K562 (cell line): ENCODE measurements around the gene CSTA. TPM values are rescaled to one million over a fixed set of nuclear protein-coding genes. Genes with fewer than 3 reads are reported as not detected.

ENCODE experiments used
- CEBPB ChIP-seq: fragments of 450-650 bp; IDR thresholded peaks from 2 replicates; pipeline ENCODE4 v1.6.1; 2016; ENCODE audit warnings: missing genetic modification characterization, missing compliant biosample characterization
- CHD4 ChIP-seq: fragments of 200-600 bp; sonication (generic); IDR thresholded peaks from 3 replicates; pipeline ENCODE4 v1.6.1; 2012; ENCODE audit warnings: low read depth, mild to moderate bottlenecking, mixed read lengths, low read length, inconsistent platforms; ENCODE audit not compliant: insufficient read depth, insufficient replicate concordance, poor library complexity, severe bottlenecking
- CTBP1 ChIP-seq: fragments of 450-650 bp; IDR thresholded peaks from 2 replicates; pipeline ENCODE4 v1.6.1; 2016; ENCODE audit warnings: borderline replicate concordance
- HNRNPH1 ChIP-seq: fragments of 200-400 bp; formaldehyde crosslinking; optimal IDR thresholded peaks from 2 replicates; pipeline ENCODE3; 2017; ENCODE audit warnings: low read depth, mild to moderate bottlenecking, low read length, moderate library complexity
- KLF13 ChIP-seq: fragments of 450-650 bp; IDR thresholded peaks from 2 replicates; pipeline ENCODE4 v1.6.1; 2016; ENCODE audit warnings: missing genetic modification characterization, low read depth, mild to moderate bottlenecking, missing compliant biosample characterization, moderate library complexity, borderline replicate concordance
- NFE2 ChIP-seq: IDR thresholded peaks from 2 replicates; pipeline ENCODE4 v1.6.1; 2014; ENCODE audit warnings: antibody characterized with exemption, low read depth
- POLR2AphosphoS2 ChIP-seq: IDR thresholded peaks from 2 replicates; pipeline ENCODE4 v1.6.1; 2012; ENCODE audit warnings: low read length, improper control_type of control experiment
- RAD21 ChIP-seq, 2 experiments: fragments of 250-450 bp in 1 of 2; fragments of 450-650 bp in 1 of 2; sonication (Bioruptor Pico) in 1 of 2; formaldehyde crosslinking in 1 of 2; IDR thresholded peaks in 1 of 2; conservative IDR thresholded peaks in 1 of 2; 2 replicates each; pipeline versions ENCODE4 v1.4.0 to v1.8.0; 2020 to 2022; ENCODE audit warnings: mild to moderate bottlenecking in 2 of 2, moderate library complexity in 1 of 2
- RBM39 ChIP-seq: fragments of 200-400 bp; formaldehyde crosslinking; optimal IDR thresholded peaks from 2 replicates; pipeline ENCODE3; 2018; ENCODE audit warnings: low read depth, low read length
- REST ChIP-seq, 2 experiments: fragments of 450-650 bp; formaldehyde crosslinking in 1 of 2; IDR thresholded peaks; 2 replicates each; pipeline versions ENCODE4 v1.4.0 to v1.6.1; 2014 to 2020; ENCODE audit warnings: mild to moderate bottlenecking in 2 of 2, borderline replicate concordance in 1 of 2, low read depth in 1 of 2
- SIX5 ChIP-seq, 2 experiments: IDR thresholded peaks; 2 replicates each; pipeline ENCODE4 v1.6.1; 2011; ENCODE audit warnings: low read length in 2 of 2, borderline replicate concordance in 1 of 2, low read depth in 1 of 2, mild to moderate bottlenecking in 1 of 2, moderate library complexity in 1 of 2; ENCODE audit not compliant: insufficient read depth in 1 of 2
- SUPT5H ChIP-seq: fragments of 450-650 bp; IDR thresholded peaks from 2 replicates; pipeline ENCODE4 v1.6.1; 2016
- THAP12 ChIP-seq: fragments of 250-450 bp; sonication (Bioruptor Pico); IDR thresholded peaks from 2 replicates; pipeline ENCODE4 v1.9.0; 2021; ENCODE audit warnings: mild to moderate bottlenecking, inconsistent platforms
- USF2 ChIP-seq: sonication (generic); formaldehyde crosslinking; IDR thresholded peaks from 2 replicates; pipeline ENCODE4 v1.5.0; 2020; ENCODE audit warnings: missing genetic modification reagents
- ZNF12 ChIP-seq: sonication (generic); formaldehyde crosslinking; IDR thresholded peaks from 2 replicates; pipeline ENCODE4 v1.4.0; 2020; ENCODE audit warnings: mild to moderate bottlenecking, missing genetic modification reagents
- ZNF699 ChIP-seq: fragments of 250-450 bp; sonication (Bioruptor Pico); IDR thresholded peaks from 2 replicates; pipeline ENCODE4 v1.8.0; 2021; ENCODE audit warnings: mild to moderate bottlenecking, moderate library complexity; ENCODE audit not compliant: insufficient replicate concordance
- polyA plus RNA-seq, 8 experiments: library from polyadenylated mRNA; depleted of rRNA in 4 of 8; stranded (reverse) in 5 of 8; unstranded in 3 of 8; fragments of >200 nt; fragmentation: Nextera tagmentation in 2 of 8; fragmentation: Illumina TruSeq in 1 of 8; extraction: Ambion mirVana in 2 of 8; extraction: Trizol in 1 of 8; gene quantifications; 2 replicates each; pipeline versions ENCODE4 v1.2.1 to v1.2.3, GENCODE V29; 2011 to 2014; ENCODE audit warnings: inconsistent platforms in 1 of 8, missing spikeins in 1 of 8
- total RNA-seq, 7 experiments: library from RNA; depleted of rRNA in 6 of 7; stranded (reverse); fragments of >200 nt in 6 of 7; fragmentation: Illumina TruSeq in 2 of 7; extraction: Trizol in 2 of 7; gene quantifications; 2 replicates each; pipeline versions ENCODE4 v1.2.1 to v1.2.3, GENCODE V29; 2011 to 2021; ENCODE audit warnings: low replicate concordance in 1 of 7

The CSTA gene
- total and polyA plus RNA-seq, 9 of the 15 experiments (the other 6 are each of a cell fraction or from before 2014, with no cell fraction given): 0.11 to 3.1 (median 1.1) TPM

GRCh38 chr3:122356402-122356801 lies 31.4 kb downstream of the CSTA start (continued):
- TF ChIP-seq POLR2AphosphoS2 (no peak), ZNF699 (CRISPR knock-in tag) (no peak), SUPT5H (no peak), KLF13 (tag) (no peak), REST (IDR thresholded peaks at IDR 0.05; ENCODE audit: borderline replicate concordance) (peak; percentile 42; the same call in 1 of the 2 replicates), REST (CRISPR knock-in tag; IDR thresholded peaks at IDR 0.05; ENCODE audit: low read depth) (no peak), CTBP1 (no peak), RAD21 (CRISPR knock-in tag; conservative IDR thresholded peaks at IDR 0.05 in 1 of 2, IDR thresholded peaks at IDR 0.05 in 1 of 2) (peak; percentile 72 to 74), USF2 (CRISPR knock-in tag) (no peak), CEBPB (tag) (no peak), HNRNPH1 (no peak), NFE2 (no peak), RBM39 (no peak), CHD4 (no peak), ZNF12 (CRISPR knock-in tag) (no peak), SIX5 (IDR thresholded peaks at IDR 0.05; ENCODE audit: borderline replicate concordance in 1 of 2, insufficient read depth in 1 of 2, low read depth in 1 of 2, low read length in 2 of 2) (no peak), THAP12 (CRISPR knock-in tag) (no peak)
